ENCODE measurements around the gene PEX14. TPM values are rescaled to one million over a fixed set of nuclear protein-coding genes. Genes with fewer than 3 reads are reported as not detected.
A peak's percentile ranks its signal among the peaks of the same experiment; 100 is the strongest.

PEX14 gene
- total RNA-seq, 1 experiment from 2014 or later = 14.0 TPM

DNA sequence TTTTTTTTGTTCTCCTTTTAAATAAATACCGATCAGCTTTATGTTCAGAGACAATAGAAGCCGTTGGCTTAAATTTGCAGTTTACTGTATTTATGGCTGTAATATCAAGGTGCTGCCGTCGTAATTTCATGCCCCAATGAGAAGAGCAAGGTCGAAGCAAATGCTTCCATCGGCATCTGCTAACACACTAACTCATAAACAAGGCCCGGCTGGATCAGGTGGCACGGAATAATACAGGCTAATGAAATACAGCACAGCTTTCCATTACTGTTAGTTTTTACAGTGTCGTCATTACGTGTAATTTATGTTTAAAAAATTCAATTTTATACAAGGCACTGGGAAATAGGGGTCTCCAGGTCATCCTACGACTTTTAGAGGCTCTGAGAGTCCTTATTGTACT, 119.0 kb downstream of the PEX14 start:
- DNase-seq (ENCODE audit: low spot score) = no peak

DNA sequence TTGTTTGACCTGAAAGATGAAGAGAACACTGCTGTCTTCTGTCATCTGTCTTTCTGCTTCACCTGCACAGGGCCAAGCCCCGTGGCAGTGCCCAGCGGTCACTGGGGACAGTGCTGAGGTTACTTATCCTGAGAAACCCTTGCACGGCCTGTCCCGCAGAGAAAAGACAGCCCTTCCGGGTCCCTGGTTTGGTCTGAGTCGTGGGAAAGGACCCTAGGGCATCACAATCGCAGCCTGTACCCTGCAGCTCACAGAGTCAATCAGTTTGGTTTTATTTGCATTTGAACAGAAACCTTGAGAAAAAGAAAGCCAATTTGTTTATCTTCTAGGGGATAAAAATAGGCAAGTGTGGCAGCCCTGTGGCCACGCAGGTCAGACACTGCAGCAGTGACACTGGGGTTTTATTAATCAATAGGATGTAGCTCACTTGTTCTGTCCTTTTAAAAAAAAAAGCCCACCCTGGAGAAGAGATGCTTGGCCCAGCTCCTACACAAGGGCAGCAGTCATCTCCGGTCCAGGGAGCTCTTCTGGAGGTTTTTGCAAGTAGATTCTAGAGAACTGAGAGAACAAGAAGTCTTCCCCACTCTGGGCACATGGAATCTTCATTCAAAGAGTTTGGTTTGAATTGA, 120.0 kb downstream of the PEX14 start:
- no peak for DNase-seq (ENCODE audit: low spot score)

DNA sequence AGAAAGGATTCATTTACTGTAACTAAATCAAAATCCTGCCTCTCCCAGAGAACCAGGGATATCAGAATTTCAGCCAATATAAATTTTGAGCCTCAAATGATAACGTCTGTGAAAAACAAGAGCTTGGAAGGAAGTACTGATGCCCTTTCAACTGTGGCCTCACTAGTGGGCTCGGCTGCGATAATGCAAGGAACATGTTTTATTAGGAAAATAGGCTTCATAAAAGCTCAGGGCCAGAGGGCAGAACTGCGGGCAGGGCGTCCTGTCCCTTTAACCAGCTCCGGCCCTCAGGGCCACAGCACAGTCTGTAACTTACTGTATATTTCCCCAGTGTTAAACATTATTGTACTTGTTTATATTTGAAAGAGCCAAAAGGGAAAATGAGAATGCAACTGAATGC, 122.0 kb downstream of the PEX14 start:
- no peak for DNase-seq (ENCODE audit: low spot score)

GRCh38 chr1:10597492-10598388, 123.0 kb downstream of the PEX14 start:
- no peak for DNase-seq (ENCODE audit: low spot score)

GRCh38 chr1:10598389-10598702, 123.6 kb downstream of the PEX14 start:
- peak; percentile 27 for DNase-seq (ENCODE audit: low spot score)

- DNase-seq (ENCODE audit: low spot score) = no peak
Observed at GRCh38 chr1:10599194-10599861, 124.6 kb downstream of the PEX14 start.

DNA sequence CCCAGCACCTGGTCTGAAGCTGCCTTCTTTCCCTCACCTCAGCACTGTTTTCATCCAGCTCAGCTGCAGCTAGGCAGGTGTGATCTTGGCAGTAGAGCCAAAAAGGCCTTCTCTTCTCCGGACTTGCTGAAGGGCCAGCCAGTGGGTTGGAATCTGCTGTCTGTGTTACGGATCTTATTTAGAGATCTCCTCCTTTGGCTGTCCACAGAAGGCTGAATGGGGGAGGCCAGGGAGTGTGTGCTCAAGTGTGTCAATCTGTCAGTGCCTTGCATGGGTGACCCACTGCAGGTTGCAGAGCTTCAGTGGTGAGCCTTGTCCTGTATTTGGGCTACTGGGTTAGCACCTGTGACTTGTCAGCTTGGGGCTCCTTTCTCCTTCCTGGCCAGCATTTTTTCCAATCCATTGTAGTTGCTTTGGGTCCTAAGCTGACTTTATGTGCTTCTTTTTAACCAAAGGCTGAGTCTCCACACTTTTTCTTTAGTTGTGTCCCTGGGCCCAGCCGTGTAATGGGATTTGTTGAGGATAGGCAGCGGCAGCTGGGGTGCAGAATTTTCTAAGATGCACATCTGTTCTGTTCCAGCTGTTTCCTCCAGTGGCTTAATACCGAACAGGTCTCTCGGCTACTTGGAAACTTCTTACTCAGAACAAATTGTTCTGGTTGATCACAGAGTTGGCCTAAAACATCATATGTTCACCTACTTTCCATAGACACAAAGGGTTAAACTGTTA, 126.8 kb downstream of the PEX14 start:
- no peak for DNase-seq (ENCODE audit: low spot score)

DNA sequence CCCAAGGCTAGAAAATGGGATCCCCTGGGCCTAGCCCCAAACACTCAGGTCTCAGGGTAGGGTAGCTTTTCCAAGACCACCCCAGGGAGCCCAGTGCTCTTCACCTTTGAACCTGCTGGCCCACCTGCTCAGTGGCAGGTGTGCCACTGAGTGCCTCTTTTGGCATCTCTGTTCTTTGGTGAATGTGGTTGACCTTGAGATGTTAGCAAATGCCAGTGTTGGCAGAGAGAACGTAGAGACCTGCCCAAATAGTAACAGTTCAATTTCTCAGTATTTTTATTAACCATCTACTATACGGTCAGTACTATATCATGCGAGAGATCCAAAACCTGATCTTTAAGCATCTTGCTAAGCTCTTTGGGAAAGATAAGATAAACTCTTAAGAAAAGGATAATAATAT, 128.2 kb downstream of the PEX14 start:
- no peak for DNase-seq (ENCODE audit: low spot score)

DNA sequence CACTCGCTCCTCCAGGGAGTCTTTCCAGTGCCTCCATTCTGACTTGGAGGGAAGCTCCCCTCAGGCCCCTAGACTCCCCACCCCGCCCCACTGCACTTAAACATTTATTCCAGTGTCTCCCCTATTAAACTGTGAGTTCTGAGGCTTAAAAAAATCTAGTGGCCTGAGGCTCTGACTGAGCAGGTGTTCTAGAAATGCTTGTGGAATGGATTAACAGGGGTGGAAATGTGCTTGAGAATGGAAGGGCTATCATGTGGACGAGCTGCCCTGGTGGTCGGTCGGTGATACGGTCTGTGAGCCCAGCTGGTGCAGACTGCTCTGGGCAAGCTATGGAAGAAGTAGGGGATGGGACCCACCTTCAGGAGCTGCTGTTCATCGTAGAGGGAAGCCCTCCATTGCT, 130.2 kb downstream of the PEX14 start:
- DNase-seq (ENCODE audit: low spot score) = no peak

DNA sequence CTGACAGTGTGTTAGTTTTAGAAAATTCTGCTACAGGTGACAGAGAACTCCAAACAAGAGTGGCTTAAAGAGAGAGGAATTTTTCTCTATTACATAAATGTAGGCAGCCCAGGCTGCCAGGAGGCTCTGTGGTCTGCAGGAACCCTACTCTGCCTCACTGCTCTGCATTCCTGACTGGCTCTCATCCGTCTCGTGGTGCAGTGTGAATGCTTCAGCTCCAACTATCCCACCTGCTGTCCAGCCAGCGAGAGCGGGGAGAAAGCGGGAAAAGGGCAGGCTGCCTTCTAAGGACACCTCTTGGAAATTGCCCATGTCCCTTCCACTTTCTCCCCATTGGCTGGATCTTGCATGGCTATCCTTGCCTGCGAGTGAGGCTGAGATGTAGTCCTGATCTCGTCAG, 131.3 kb downstream of the PEX14 start:
- no peak for DNase-seq (ENCODE audit: low spot score)

DNA sequence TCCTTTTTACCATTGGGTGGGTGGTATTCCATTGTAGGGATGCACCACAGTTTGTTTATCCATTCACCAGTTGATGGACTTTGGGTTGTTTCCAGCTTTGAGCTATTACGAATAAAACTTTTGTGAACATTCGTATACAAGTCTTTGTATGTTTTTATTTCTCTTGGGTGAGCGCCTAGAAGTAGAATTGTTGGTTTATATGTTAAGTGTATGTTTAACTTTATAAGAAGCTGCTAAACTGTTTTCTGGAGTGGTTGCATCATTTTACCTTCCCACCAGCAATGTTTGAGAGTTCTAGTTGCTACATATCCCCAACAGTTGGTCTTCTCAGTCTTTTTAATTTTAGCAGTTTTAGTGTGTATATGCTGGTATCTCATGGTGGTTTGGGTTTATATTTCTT, 132.5 kb downstream of the PEX14 start:
- DNase-seq (ENCODE audit: low spot score) = no peak

DNA sequence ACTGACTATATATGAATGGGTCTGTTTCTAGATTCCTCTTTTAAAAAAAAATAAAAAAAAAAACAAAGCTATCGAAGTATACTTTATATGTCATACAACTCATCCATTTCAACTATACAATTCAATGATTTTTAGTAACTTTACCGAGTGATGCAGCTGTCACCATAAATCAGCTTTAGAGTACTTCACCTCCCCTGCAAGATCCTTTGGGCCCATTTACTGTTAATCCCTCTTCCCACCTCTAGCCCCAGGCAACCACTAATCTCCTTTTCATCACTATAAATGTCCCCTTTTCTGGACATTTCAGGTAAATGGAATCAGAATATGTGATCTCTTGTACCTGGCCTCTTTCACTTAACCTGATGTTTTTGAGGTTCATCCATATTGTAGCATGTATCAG, 133.9 kb downstream of the PEX14 start:
- no peak for DNase-seq (ENCODE audit: low spot score)

- no peak for DNase-seq (ENCODE audit: low spot score)
Observed at GRCh38 chr1:10610901-10611600, 136.3 kb downstream of the PEX14 start.

GRCh38 chr1:10612436-10613160, 137.8 kb downstream of the PEX14 start:
- DNase-seq (ENCODE audit: low spot score) = no peak

- DNase-seq (ENCODE audit: low spot score) = no peak
Observed at GRCh38 chr1:10613340-10613739, 138.6 kb downstream of the PEX14 start.

DNA sequence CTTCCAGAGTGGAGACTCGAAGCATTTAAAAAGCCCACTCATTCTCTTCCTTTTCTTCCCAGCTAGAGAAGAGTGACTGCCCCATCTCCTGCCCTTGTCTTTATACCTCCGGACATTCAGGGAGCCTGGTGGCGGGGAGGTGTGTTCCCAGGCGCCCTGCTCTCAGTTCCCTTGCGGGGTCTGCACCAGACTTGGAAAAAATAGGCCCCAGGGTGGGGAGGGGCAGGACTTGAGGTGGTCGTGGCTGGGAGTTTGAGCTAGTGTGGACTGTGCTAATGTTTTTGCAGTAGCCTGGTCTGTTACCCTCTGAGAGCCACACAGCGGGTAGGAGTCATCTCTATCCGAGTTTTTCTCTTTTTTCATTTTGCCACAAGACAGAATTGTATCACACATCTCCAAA, 139.1 kb downstream of the PEX14 start:
- DNase-seq (ENCODE audit: low spot score) = no peak

DNA sequence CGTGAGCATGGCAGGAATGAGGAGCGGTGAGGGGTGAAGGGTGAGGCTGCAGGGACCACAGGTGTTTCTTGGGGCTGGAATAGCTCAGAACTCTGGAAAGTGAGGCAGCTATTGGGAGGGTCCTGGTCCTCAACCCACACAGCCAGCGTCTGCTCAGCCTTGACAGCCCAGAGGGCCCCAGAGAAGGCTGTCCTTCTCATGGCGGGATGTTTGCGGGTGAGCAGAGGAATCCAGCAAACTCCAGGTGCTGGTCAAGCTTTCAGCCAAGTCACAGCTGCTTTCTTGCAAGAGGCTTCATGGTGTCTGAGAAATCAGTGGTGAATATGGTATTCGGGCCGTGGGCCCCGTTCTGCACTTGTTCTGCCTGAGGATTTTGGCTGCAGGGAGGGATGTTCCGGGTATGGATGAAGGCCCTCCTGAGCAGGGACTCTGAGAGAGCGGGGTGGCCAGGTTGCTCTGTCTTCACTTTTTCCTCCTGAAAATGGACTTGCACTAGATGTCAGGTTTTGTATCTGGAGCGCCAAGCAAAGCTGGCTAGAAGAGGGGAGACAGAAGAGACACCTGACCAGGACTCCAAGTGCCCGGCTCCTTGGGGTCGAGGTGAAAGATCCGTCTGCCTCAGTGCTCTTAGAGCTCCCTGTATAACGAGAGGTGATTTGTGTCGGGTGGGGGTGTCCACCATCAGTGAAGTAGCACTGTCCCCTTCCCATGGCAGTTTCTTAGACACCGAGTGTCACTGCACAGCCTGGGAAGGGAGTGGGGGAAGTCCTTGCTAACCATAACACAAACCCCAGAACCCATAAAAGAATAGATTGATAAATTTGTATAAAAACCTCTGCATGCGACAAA, 139.9 kb downstream of the PEX14 start:
- no peak for DNase-seq (ENCODE audit: low spot score)

DNA sequence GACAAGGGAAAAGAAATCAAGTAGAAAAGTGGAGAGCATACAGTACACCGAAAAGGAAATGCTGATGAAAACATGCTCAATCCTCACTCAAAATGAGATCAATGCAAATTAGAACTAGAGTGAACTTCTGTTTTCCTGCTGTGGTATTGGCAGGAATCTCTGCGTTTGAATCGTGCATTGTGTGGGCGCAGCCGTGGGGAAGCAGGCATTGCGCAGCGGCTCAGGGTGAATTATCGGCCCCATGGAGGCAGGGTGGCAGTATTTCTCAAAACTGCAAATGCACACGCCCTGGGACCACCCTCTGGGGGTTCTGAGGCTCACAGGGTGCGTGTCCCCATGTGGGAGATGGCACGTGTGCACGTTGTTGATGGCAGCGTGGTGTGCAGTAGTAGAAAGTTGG, 140.6 kb downstream of the PEX14 start:
- DNase-seq (ENCODE audit: low spot score) = no peak

DNA sequence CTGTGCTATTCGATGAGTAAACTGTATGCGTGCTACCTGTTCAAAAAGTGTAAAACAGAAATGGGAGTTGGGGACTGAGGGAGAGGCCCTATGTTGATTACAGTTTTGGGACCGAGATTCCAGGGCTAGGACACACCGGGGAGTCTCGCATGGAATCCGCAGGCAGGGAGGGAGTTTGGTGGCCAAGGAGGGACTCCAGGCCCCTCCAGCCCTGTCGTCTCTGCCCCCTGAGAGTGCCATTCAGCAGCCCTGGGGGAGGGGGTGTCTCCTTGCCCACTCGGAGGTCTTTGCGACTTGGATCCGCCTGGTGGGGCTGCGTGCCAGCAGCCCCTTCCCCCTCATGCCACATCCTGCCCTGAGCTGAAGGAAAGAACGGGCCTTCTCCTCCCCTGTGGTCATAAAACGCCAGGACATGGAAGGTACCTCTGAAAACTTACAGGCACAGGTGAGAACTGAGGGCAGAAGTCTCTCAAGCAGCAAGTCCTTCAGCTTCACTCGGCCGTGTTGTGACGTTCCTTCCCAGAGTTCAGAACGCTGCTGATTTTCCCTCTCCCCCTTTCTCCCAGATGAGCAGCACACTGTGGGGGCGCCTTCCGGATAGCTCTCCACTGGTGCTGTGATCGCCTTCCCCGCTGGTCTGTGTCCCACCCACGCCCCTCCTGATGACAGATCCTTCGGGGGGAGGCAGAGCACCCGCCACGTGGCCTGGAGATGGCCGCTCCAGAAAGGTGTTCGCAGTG, 141.4 kb downstream of the PEX14 start:
- no peak for DNase-seq (ENCODE audit: low spot score)

Data from H4 (cell line).